Neural cell (in vitro differentiated cells): ENCODE data around the gene IL10.

Experiments
- EP300 ChIP-seq: fragments of 450-650 bp; conservative IDR thresholded peaks from 2 replicates; pipeline ENCODE4 v1.6.1; 2014; ENCODE audit warnings: antibody characterized with exemption, mild to moderate bottlenecking, moderate library complexity; ENCODE audit not compliant: poor library complexity, severe bottlenecking
- EZH2 ChIP-seq: fragments of 200-600, 300-800 bp; shearing (Covaris generic), sonication (generic); IDR thresholded peaks from 2 replicates; pipeline ENCODE4 v1.6.1; 2014; ENCODE audit warnings: antibody characterized with exemption, low read length, borderline replicate concordance, mild to moderate bottlenecking; ENCODE audit not compliant: insufficient read depth, poor library complexity, severe bottlenecking
- POLR2AphosphoS5 ChIP-seq: IDR thresholded peaks from 2 replicates; pipeline ENCODE4 v1.6.1; 2012
- TF ChIP-seq, protein P1 (sequence below): fragments of 450-650 bp; IDR thresholded peaks from 2 replicates; pipeline ENCODE4 v1.5.1; 2014; ENCODE audit warnings: antibody characterized with exemption, mild to moderate bottlenecking, moderate library complexity; ENCODE audit not compliant: poor library complexity, severe bottlenecking

DNA sequence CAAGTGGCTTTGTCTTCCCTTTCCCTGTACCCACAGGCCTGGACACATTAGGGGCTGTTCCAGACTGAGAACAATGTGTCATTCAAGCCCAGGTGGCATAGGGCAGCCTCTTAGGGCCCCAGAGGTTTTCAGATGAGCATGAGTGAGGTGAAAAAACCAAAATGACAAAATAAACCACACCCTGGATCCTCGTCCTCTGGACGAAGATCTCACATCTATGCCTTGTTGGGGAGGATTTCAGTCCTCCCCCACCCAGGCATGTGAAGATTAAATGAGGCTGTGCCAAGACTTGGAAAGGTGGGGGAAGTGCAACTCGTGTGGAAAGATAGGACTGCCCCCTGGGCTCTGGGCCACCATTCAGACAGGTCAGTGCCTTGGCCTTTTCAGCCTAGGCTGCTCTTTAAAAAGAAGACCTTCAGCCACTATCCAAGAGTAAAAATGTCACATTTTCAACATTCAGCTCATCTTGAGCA lies 34.5 kb downstream of the IL10 start:
- no peak for TF ChIP-seq POLR2AphosphoS5
- TF ChIP-seq, protein P1, sequence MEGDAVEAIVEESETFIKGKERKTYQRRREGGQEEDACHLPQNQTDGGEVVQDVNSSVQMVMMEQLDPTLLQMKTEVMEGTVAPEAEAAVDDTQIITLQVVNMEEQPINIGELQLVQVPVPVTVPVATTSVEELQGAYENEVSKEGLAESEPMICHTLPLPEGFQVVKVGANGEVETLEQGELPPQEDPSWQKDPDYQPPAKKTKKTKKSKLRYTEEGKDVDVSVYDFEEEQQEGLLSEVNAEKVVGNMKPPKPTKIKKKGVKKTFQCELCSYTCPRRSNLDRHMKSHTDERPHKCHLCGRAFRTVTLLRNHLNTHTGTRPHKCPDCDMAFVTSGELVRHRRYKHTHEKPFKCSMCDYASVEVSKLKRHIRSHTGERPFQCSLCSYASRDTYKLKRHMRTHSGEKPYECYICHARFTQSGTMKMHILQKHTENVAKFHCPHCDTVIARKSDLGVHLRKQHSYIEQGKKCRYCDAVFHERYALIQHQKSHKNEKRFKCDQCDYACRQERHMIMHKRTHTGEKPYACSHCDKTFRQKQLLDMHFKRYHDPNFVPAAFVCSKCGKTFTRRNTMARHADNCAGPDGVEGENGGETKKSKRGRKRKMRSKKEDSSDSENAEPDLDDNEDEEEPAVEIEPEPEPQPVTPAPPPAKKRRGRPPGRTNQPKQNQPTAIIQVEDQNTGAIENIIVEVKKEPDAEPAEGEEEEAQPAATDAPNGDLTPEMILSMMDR, result no peak
- no peak for TF ChIP-seq EP300
- no peak for TF ChIP-seq EZH2
